IPS-15b (cell line): Measurements from ENCODE around the gene LONP2.
A peak's percentile ranks its signal among the peaks of the same experiment; 100 is the strongest.
"Not testable (repeated sequence)": the region's sequence is repeated elsewhere in the genome, so short reads cannot be mapped to it uniquely, and the experiment has no call there.

Experiments used
- H3K27me3 ChIP-seq: one replicate; pipeline ENCODE4 v1.6.1; 2013; ENCODE audit warnings: low read length; ENCODE audit not compliant: control insufficient read depth, insufficient read depth
- H3K36me3 ChIP-seq: one replicate; pipeline ENCODE4 v1.6.1; 2013; ENCODE audit warnings: low read length; ENCODE audit not compliant: control insufficient read depth, insufficient read depth
- H3K4me1 ChIP-seq: one replicate; pipeline ENCODE4 v1.6.1; 2013; ENCODE audit warnings: mild to moderate bottlenecking, low read length; ENCODE audit not compliant: control insufficient read depth, insufficient read depth
- H3K4me3 ChIP-seq: one replicate; pipeline ENCODE4 v1.5.1; 2013; ENCODE audit warnings: low read depth, low read length
- H3K9ac ChIP-seq: one replicate; pipeline ENCODE4 v1.6.1; 2013; ENCODE audit warnings: low read depth, mild to moderate bottlenecking, low read length
- H3K9me3 ChIP-seq: one replicate; pipeline ENCODE4 v1.6.1; 2013; ENCODE audit warnings: mild to moderate bottlenecking, low read length; ENCODE audit not compliant: control insufficient read depth, insufficient read depth

LONP2 gene

GRCh38 chr16:48366165-48367093 lies 122.3 kb downstream of the LONP2 start:
- H3K4me1 ChIP-seq, result peaks cover 15% of the 10 kb centered on the region
- no peaks in the 10 kb centered on the region for H3K36me3 ChIP-seq
- H3K27me3 ChIP-seq, result no peaks in the 10 kb centered on the region
- H3K9me3 ChIP-seq, result no peaks in the 10 kb centered on the region
- H3K4me3 ChIP-seq, result peak overlapping the region; percentile 79
- H3K9ac ChIP-seq, result peak overlapping the region; percentile 81

- Histone ChIP-seq H3K27me3 (no peaks in the 10 kb centered on the region), H3K9me3 (no peaks in the 10 kb centered on the region), H3K4me3 (no peak overlapping the region), H3K4me1 (peaks cover 15% of the 10 kb centered on the region), H3K36me3 (no peaks in the 10 kb centered on the region), H3K9ac (no peak overlapping the region)
Measured at GRCh38 chr16:48367441-48368049, 123.4 kb downstream of the LONP2 start.

GRCh38 chr16:48369765-48370164 lies 125.7 kb downstream of the LONP2 start:
- Histone ChIP-seq H3K27me3 (no peaks in the 10 kb centered on the region), H3K36me3 (no peaks in the 10 kb centered on the region), H3K9me3 (no peaks in the 10 kb centered on the region), H3K4me1 (peaks cover 24% of the 10 kb centered on the region), H3K9ac (no peak overlapping the region), H3K4me3 (no peak overlapping the region)

GRCh38 chr16:48370229-48370628 lies 126.1 kb downstream of the LONP2 start:
- H3K9me3 ChIP-seq, result no peaks in the 10 kb centered on the region
- peaks cover 26% of the 10 kb centered on the region for H3K4me1 ChIP-seq
- H3K4me3 ChIP-seq, result no peak overlapping the region
- no peak overlapping the region for H3K9ac ChIP-seq
- no peaks in the 10 kb centered on the region for H3K27me3 ChIP-seq
- no peaks in the 10 kb centered on the region for H3K36me3 ChIP-seq

- H3K9me3 ChIP-seq, H3K27me3 ChIP-seq, H3K36me3 ChIP-seq, H3K9ac ChIP-seq, H3K4me3 ChIP-seq: not testable (repeated sequence)
- H3K4me1 ChIP-seq, result peaks cover 25% of the 10 kb centered on the region
Measured at GRCh38 chr16:48370668-48371392, 126.7 kb downstream of the LONP2 start.

- no peaks in the 10 kb centered on the region for H3K9me3 ChIP-seq
- no peak overlapping the region for H3K9ac ChIP-seq
- no peaks in the 10 kb centered on the region for H3K36me3 ChIP-seq
- H3K4me1 ChIP-seq, result peaks cover 25% of the 10 kb centered on the region
- H3K4me3 ChIP-seq, result no peak overlapping the region
- no peaks in the 10 kb centered on the region for H3K27me3 ChIP-seq
Measured at GRCh38 chr16:48371393-48371780, 127.3 kb downstream of the LONP2 start.

GRCh38 chr16:48372744-48373143 lies 128.6 kb downstream of the LONP2 start:
- H3K9ac ChIP-seq, result no peak overlapping the region
- peaks cover 25% of the 10 kb centered on the region for H3K4me1 ChIP-seq
- H3K36me3 ChIP-seq, result no peaks in the 10 kb centered on the region
- H3K27me3 ChIP-seq, result no peaks in the 10 kb centered on the region
- no peaks in the 10 kb centered on the region for H3K9me3 ChIP-seq
- no peak overlapping the region for H3K4me3 ChIP-seq

- Histone ChIP-seq H3K9me3 (no peaks in the 10 kb centered on the region), H3K4me1 (peaks cover 25% of the 10 kb centered on the region), H3K36me3 (no peaks in the 10 kb centered on the region), H3K27me3 (no peaks in the 10 kb centered on the region), H3K4me3 (no peak overlapping the region), H3K9ac (no peak overlapping the region)
Measured at GRCh38 chr16:48373258-48374029, 129.3 kb downstream of the LONP2 start.

- no peak overlapping the region for H3K4me3 ChIP-seq
- no peaks in the 10 kb centered on the region for H3K9me3 ChIP-seq
- H3K9ac ChIP-seq, result no peak overlapping the region
- H3K36me3 ChIP-seq, result no peaks in the 10 kb centered on the region
- peaks cover 31% of the 10 kb centered on the region for H3K4me1 ChIP-seq
- H3K27me3 ChIP-seq, result no peaks in the 10 kb centered on the region
Measured at GRCh38 chr16:48374255-48374654, 130.2 kb downstream of the LONP2 start.

GRCh38 chr16:48377301-48377700 lies 133.2 kb downstream of the LONP2 start:
- not testable (repeated sequence) for H3K4me3 ChIP-seq, H3K9ac ChIP-seq, H3K9me3 ChIP-seq, H3K27me3 ChIP-seq, H3K36me3 ChIP-seq
- peaks cover 28% of the 10 kb centered on the region for H3K4me1 ChIP-seq

- no peaks in the 10 kb centered on the region for H3K36me3 ChIP-seq
- peaks cover 25% of the 10 kb centered on the region for H3K4me1 ChIP-seq
- no peaks in the 10 kb centered on the region for H3K27me3 ChIP-seq
- H3K9me3 ChIP-seq, result no peaks in the 10 kb centered on the region
- no peak overlapping the region for H3K9ac ChIP-seq
- H3K4me3 ChIP-seq, result no peak overlapping the region
Measured at GRCh38 chr16:48378276-48378675, 134.2 kb downstream of the LONP2 start.
